Fibroblast of lung (primary cell): ENCODE data around the gene RAB3GAP1. TPM values are rescaled to one million over a fixed set of nuclear protein-coding genes. Genes with fewer than 3 reads are reported as not detected.

ENCODE experiments used
- DNase-seq, 2 donors: peaks; one replicate each; pipeline versions ENCODE4 v3.0.0 to v3.0.0-alpha.2; 2010; ENCODE audit warnings: low read depth in 2 of 2
- H2AFZ ChIP-seq: 2 replicates; pipeline ENCODE4 v1.5.1; 2012; ENCODE audit warnings: low read length, control low read depth, inconsistent platforms
- H3K27ac ChIP-seq: 2 replicates; pipeline ENCODE4 v1.5.1; 2011; ENCODE audit warnings: low read length, control low read depth; ENCODE audit not compliant: insufficient read depth
- H3K27me3 ChIP-seq: 2 replicates; pipeline ENCODE4 v1.5.1; 2011; ENCODE audit warnings: mild to moderate bottlenecking, low read length; ENCODE audit not compliant: control insufficient read depth, insufficient read depth
- H3K36me3 ChIP-seq: 2 replicates; pipeline ENCODE4 v1.5.1; 2011; ENCODE audit warnings: low read length; ENCODE audit not compliant: control insufficient read depth, insufficient read depth
- H3K4me1 ChIP-seq: 2 replicates; pipeline ENCODE4 v1.5.1; 2011; ENCODE audit warnings: low read length; ENCODE audit not compliant: control insufficient read depth, insufficient read depth; ENCODE audit errors: extremely low read depth
- H3K4me2 ChIP-seq: 2 replicates; pipeline ENCODE4 v1.5.1; 2011; ENCODE audit warnings: low read length, control low read depth; ENCODE audit not compliant: insufficient read depth; ENCODE audit errors: extremely low read depth
- H3K4me3 ChIP-seq, 4 experiments: fragments of 200-600 bp in 1 of 4; sonication (generic) in 1 of 4; replicated peaks in 1 of 4; 2 replicates each; pipeline ENCODE4 v1.5.1; 2011 to 2016; ENCODE audit warnings: low read length in 4 of 4, low read depth in 3 of 4, mild to moderate bottlenecking in 3 of 4, control low read depth in 2 of 4, inconsistent platforms in 1 of 4, mixed read lengths in 1 of 4; ENCODE audit not compliant: insufficient read depth in 1 of 4; ENCODE audit errors: control extremely low read depth in 1 of 4
- H3K79me2 ChIP-seq: 2 replicates; pipeline ENCODE4 v1.5.1; 2012; ENCODE audit warnings: mild to moderate bottlenecking, low read length, inconsistent platforms; ENCODE audit not compliant: control insufficient read depth, insufficient read depth
- H3K9ac ChIP-seq: 2 replicates; pipeline ENCODE4 v1.5.1; 2011; ENCODE audit warnings: mild to moderate bottlenecking, low read length, control low read depth; ENCODE audit not compliant: insufficient read depth
- H3K9me3 ChIP-seq: 2 replicates; pipeline ENCODE4 v1.5.1; 2012; ENCODE audit warnings: low read depth, low read length; ENCODE audit not compliant: control insufficient read depth, insufficient read depth
- H4K20me1 ChIP-seq: 2 replicates; pipeline ENCODE4 v1.5.1; 2011; ENCODE audit warnings: low read length; ENCODE audit not compliant: control insufficient read depth, insufficient read depth; ENCODE audit errors: extremely low read depth
- EZH2 ChIP-seq: IDR thresholded peaks from 2 replicates; pipeline ENCODE4 v1.5.1; 2012; ENCODE audit warnings: low read length, control low read depth, mild to moderate bottlenecking; ENCODE audit errors: missing control alignments
- polyA plus RNA-seq, 2 donors: library from polyadenylated mRNA; depleted of rRNA in 1 of 2; stranded (reverse) in 1 of 2; unstranded in 1 of 2; fragments of >200 nt; gene quantifications; 2 replicates each; pipeline ENCODE4 v1.2.1, GENCODE V29; 2011 to 2012; ENCODE audit warnings: missing spikeins in 1 of 2
- total RNA-seq: library from RNA; depleted of rRNA; stranded (reverse); fragments of >200 nt; gene quantifications from 2 replicates; pipeline ENCODE4 v1.2.1, GENCODE V29; 2014
- TF ChIP-seq, protein P1 (sequence below), 2 donors: IDR thresholded peaks in 1 of 2; conservative IDR thresholded peaks in 1 of 2; 1 replicate in 1 of 2; 2 replicates in 1 of 2; pipeline ENCODE4 v1.5.1; 2011 to 2012; ENCODE audit warnings: low read length in 2 of 2, control low read depth in 1 of 2, inconsistent platforms in 1 of 2, low read depth in 1 of 2, mild to moderate bottlenecking in 1 of 2

The RAB3GAP1 gene
- total and polyA plus RNA-seq, 2 donors (not counting 1 experiment from before 2014, with no cell fraction given) = 42.4 to 82.6 TPM

DNA sequence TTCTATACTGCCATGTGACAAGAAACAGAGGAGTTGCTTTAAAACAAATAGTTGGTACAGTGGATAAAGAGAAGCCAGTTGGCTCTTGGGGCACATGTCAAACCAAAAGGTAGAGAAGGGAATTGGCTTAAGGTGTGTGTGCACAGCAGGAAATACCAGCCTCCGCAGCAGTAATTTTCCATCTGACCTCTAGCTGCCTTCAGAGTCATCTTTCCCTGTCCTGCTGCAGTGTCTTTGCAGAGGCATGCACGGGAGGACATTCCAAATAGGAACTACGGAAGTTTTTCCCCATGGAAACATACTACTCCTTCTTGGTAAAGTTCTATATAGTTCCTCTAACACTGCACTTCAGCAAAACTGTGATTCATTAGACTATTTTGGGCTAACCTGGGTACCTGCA lies 99.5 kb downstream of the RAB3GAP1 start:
- Histone ChIP-seq H3K9ac (no peak overlapping the region), H3K27me3 (no peaks in the 10 kb centered on the region), H4K20me1 (no peaks in the 10 kb centered on the region), H3K4me3 (no peak overlapping the region), H2AFZ (no peak overlapping the region), H3K4me2 (no peak overlapping the region), H3K79me2 (no peaks in the 10 kb centered on the region), H3K4me1 (no peaks in the 10 kb centered on the region), H3K27ac (no peak overlapping the region), H3K36me3 (peaks cover 2% of the 10 kb centered on the region), H3K9me3 (no peaks in the 10 kb centered on the region)
- no peak for DNase-seq
- TF ChIP-seq, protein P1, sequence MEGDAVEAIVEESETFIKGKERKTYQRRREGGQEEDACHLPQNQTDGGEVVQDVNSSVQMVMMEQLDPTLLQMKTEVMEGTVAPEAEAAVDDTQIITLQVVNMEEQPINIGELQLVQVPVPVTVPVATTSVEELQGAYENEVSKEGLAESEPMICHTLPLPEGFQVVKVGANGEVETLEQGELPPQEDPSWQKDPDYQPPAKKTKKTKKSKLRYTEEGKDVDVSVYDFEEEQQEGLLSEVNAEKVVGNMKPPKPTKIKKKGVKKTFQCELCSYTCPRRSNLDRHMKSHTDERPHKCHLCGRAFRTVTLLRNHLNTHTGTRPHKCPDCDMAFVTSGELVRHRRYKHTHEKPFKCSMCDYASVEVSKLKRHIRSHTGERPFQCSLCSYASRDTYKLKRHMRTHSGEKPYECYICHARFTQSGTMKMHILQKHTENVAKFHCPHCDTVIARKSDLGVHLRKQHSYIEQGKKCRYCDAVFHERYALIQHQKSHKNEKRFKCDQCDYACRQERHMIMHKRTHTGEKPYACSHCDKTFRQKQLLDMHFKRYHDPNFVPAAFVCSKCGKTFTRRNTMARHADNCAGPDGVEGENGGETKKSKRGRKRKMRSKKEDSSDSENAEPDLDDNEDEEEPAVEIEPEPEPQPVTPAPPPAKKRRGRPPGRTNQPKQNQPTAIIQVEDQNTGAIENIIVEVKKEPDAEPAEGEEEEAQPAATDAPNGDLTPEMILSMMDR (conservative IDR thresholded peaks at IDR 0.05 in 1 of 2, IDR thresholded peaks at IDR 0.05 in 1 of 2; ENCODE audit: low read depth in 1 of 2, low read length in 2 of 2) = no peak
- TF ChIP-seq EZH2 = no peak

DNA sequence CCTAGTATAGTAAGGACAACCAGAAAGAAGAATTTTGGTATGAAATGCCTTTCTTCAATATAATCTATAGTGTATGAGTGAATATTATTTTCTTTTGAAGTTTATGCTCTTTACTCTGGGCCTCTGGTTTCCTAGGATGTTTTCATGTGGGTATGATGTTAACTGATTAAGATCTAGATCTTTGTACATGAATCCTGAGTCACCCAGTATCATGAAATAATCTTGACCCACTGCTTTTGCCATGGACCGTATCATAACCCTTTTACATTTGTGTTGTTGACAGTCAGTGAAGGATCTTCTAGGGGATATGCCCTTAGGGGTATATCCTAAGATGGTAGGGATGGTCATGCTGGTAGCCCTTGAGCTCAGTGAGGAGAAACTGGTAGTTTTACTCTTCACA lies 100.3 kb downstream of the RAB3GAP1 start:
- DNase-seq = no peak
- Histone ChIP-seq H3K4me1 (no peaks in the 10 kb centered on the region), H3K4me2 (no peak overlapping the region), H3K27ac (no peak overlapping the region), H3K27me3 (no peaks in the 10 kb centered on the region), H2AFZ (no peak overlapping the region), H3K4me3 (no peak overlapping the region), H4K20me1 (no peaks in the 10 kb centered on the region), H3K79me2 (no peaks in the 10 kb centered on the region), H3K36me3 (peaks cover 2% of the 10 kb centered on the region), H3K9ac (no peak overlapping the region), H3K9me3 (no peaks in the 10 kb centered on the region)
- TF ChIP-seq, protein P1 (conservative IDR thresholded peaks at IDR 0.05 in 1 of 2, IDR thresholded peaks at IDR 0.05 in 1 of 2; ENCODE audit: low read depth in 1 of 2, low read length in 2 of 2) = no peak
- TF ChIP-seq EZH2 = no peak

DNA sequence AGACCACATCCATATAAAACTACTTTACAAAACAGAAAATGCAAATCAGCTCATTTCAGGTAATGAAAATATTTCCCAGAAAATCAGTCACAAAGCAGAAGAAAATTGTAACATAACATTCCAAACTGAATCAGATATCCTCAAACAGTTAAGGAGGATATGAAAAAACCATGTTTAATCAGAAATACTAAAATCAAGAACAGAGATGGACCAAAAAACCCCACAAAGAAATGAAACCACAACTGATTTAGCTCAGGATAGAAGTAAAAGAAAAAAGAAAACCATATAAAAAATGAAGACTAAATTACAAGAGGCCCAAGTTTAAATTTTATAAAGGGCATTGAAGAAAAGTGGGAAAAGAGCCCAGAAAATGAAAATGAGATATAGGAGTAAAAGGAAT lies 102.9 kb downstream of the RAB3GAP1 start:
- H3K36me3 ChIP-seq = peaks cover 2% of the 10 kb centered on the region
- no peak for TF ChIP-seq EZH2
- DNase-seq = no peak
- no peak overlapping the region for H3K27ac ChIP-seq
- H3K79me2 ChIP-seq = no peaks in the 10 kb centered on the region
- H3K27me3 ChIP-seq = no peaks in the 10 kb centered on the region
- H3K9me3 ChIP-seq = no peaks in the 10 kb centered on the region
- H3K4me2 ChIP-seq = no peak overlapping the region
- no peak overlapping the region for H3K9ac ChIP-seq
- no peaks in the 10 kb centered on the region for H3K4me1 ChIP-seq
- H3K4me3 ChIP-seq = no peak overlapping the region
- H4K20me1 ChIP-seq = no peaks in the 10 kb centered on the region
- H2AFZ ChIP-seq = no peak overlapping the region
